22Rv1 (cell line): ENCODE measurements around the gene EIF4G1.

Experiments
- CTCF ChIP-seq: fragments of 450-650 bp; IDR thresholded peaks from 2 replicates; pipeline ENCODE4 v1.5.1; 2017; ENCODE audit warnings: mild to moderate bottlenecking
- ZFX ChIP-seq: fragments of 450-650 bp; IDR thresholded peaks from 2 replicates; pipeline ENCODE4 v1.6.1; 2017; ENCODE audit warnings: antibody characterized with exemption, borderline replicate concordance

- TF ChIP-seq ZFX (no peak), CTCF (no peak)
Measured at GRCh38 chr3:184311633-184312032, 2.8 kb upstream of the EIF4G1 start.
